Heart left ventricle (tissue), 16 donors: Measurements from ENCODE around the gene KRT34. TPM values are rescaled to one million over a fixed set of nuclear protein-coding genes. Genes with fewer than 3 reads are reported as not detected.

ENCODE experiments used
- ATAC-seq, 4 donors: fragments of 200-7000 bp; cut with Tn5 transposase; one replicate each; pipeline ENCODE4 v1.9.1; 2020 to 2022; ENCODE audit warnings: moderate library complexity in 4 of 4, mild to moderate bottlenecking in 3 of 4, moderate number of reproducible peaks in 1 of 4
- DNase-seq, 5 donors: peaks; one replicate each; pipeline ENCODE4 v3.0.0-alpha.2; 2020
- H3K27ac ChIP-seq, 12 donors: fragments of 200-600 bp; sonication (generic) in 4 of 12; one replicate each; pipeline versions ENCODE4 v1.5.0 to v1.8.0; 2016 to 2022; ENCODE audit warnings: mild to moderate bottlenecking in 2 of 12
- H3K27me3 ChIP-seq, 9 donors: fragments of 200-600 bp; sonication (generic) in 2 of 9; one replicate each; pipeline versions ENCODE4 v1.5.1 to v1.8.0; 2016 to 2022; ENCODE audit warnings: mild to moderate bottlenecking in 3 of 9
- H3K36me3 ChIP-seq, 9 donors: fragments of 200-600 bp; sonication (generic) in 2 of 9; one replicate each; pipeline versions ENCODE4 v1.5.0 to v1.8.0; 2018 to 2022; ENCODE audit warnings: mild to moderate bottlenecking in 2 of 9
- H3K4me1 ChIP-seq, 12 donors: fragments of 200-600 bp; sonication (generic) in 4 of 12; one replicate each; pipeline versions ENCODE4 v1.5.0 to v1.8.0; 2016 to 2022; ENCODE audit warnings: mild to moderate bottlenecking in 3 of 12
- H3K4me3 ChIP-seq, 12 donors: fragments of 200-600 bp; sonication (generic) in 4 of 12; one replicate each; pipeline versions ENCODE4 v1.5.0 to v1.8.0; 2017 to 2022; ENCODE audit warnings: mild to moderate bottlenecking in 9 of 12, moderate library complexity in 4 of 12
- H3K9me3 ChIP-seq, 12 donors: fragments of 200-600 bp; sonication (generic) in 4 of 12; one replicate each; pipeline versions ENCODE4 v1.5.0 to v1.8.0; 2016 to 2022; ENCODE audit warnings: mild to moderate bottlenecking in 1 of 12
- CTCF ChIP-seq, 12 donors: fragments of 200-600 bp; sonication (generic) in 4 of 12; IDR thresholded peaks; one replicate each; pipeline versions ENCODE4 v1.5.0 to v1.8.0; 2018 to 2022; ENCODE audit warnings: antibody characterized with exemption in 12 of 12, mild to moderate bottlenecking in 5 of 12
- POLR2A ChIP-seq, 2 donors: fragments of 450-650 bp; IDR thresholded peaks; one replicate each; pipeline ENCODE4 v1.6.1; 2017; ENCODE audit warnings: antibody characterized with exemption in 2 of 2, mild to moderate bottlenecking in 2 of 2, moderate library complexity in 2 of 2
- WGBS, 4 donors: extraction: QIAGEN DNeasy Blood & Tissue Kit in 2 of 4; methylation state at CpG; one replicate each; pipeline versions ENCODE4 v1.1.5 to v1.1.7; 2013 to 2018; 5-methylcytosine and 5-hydroxymethylcytosine counted together
- intact Hi-C, 10 donors: fragments of 100-400 bp; cut with DNase I; formaldehyde crosslinking; loops; one replicate each; pipeline versions ENCODE4 v1.11.1 to v1.14.2; 2022
- polyA plus RNA-seq, 2 donors: library from polyadenylated mRNA; stranded (reverse); fragments of 200-250 nt; gene quantifications; one replicate each; pipeline ENCODE4 v1.2.3, GENCODE V29; 2013
- total RNA-seq, 9 donors: library from RNA; depleted of rRNA in 2 of 9; stranded (reverse); fragments of >200 nt in 2 of 9; fragmentation: NEBNext Ultra II Directional in 3 of 9; extraction: Animal tissue kit (Norgen Biotek cat#: 25700) in 3 of 9; gene quantifications; one replicate each; pipeline versions ENCODE4 v1.1.0 to v1.2.4, GENCODE V29; 2016 to 2023
- donor health status: ischemic (EF 13 %, LVEDD 7.1; RV severe dilation, severe dysfunction).
- donor health status: healthy with polysubstance abuse.
- donor health status: DM: no; HTN: yes; CAD: no.
- donor health status: DM: no; HTN: no; CAD: no.
- donor health status: ischemic (EF 25% LVEDD 6.9; RV normal size, moderate dysfunction).
- donor health status: ischemic (EF 25% LVEDD 5.7; RV mildly dilated, moderate dysfunction).
- donor health status: healthy.
- donor health status: DM: yes; HTN: yes; CAD: no.
- donor health status: ischemic (EF 35%, LVEDD 5.7; RV mildly dilated, moderate dysfunction).
- donor health status: nonischemic (EF 11% LVEDD 7.7; RV severe dilation, severe dysfunction).
- donor health status: DM: yes; HTN: yes; CAD: no.
- donor health status: PGD.
- donor health status: ischemic (EF 29% LVEDD 5.4; RV normal size, mild dysfunction).
- donor health status: nonischemic (EF 23%, LVEDD 6.1; RV moderate dilation, normal function).

KRT34 gene
- total and polyA plus RNA-seq, 11 donors = not detected

- TF ChIP-seq POLR2A (IDR thresholded peaks at IDR 0.05) = no peak
- no peak for TF ChIP-seq CTCF (IDR thresholded peaks at IDR 0.05)
- no peak for ATAC-seq
Observed at GRCh38 chr17:41345992-41346391, 36.1 kb downstream of the KRT34 start.

GRCh38 chr17:41343029-41343428 is 39.1 kb downstream of the KRT34 start:
- intact Hi-C loops = no loop called here
- Histone ChIP-seq H3K9me3 (peaks cover 0 to 10% (median 0%) of the 10 kb centered on the region in 12 donors), H3K27me3 (no peaks in the 10 kb centered on the region), H3K4me1 (peaks cover 0 to 25% (median 0%) of the 10 kb centered on the region in 12 donors), H3K36me3 (no peaks in the 10 kb centered on the region), H3K27ac (no peak overlapping the region), H3K4me3 (no peak overlapping the region)
- ATAC-seq = no peak
- WGBS, 4 donors = 72 to 79% (median 76%) methylated on average over 3 of the region's 3 CpGs
- no peak for TF ChIP-seq POLR2A (IDR thresholded peaks at IDR 0.05)
- TF ChIP-seq CTCF (IDR thresholded peaks at IDR 0.05) = no peak
- no peak for DNase-seq

More at GRCh38 chr17:41345992-41346391, 36.1 kb downstream of the KRT34 start:
- intact Hi-C loops = no loop called here
- Histone ChIP-seq H3K4me1 (peaks cover 0 to under 1% (median 0%) of the 10 kb centered on the region in 12 donors), H3K36me3 (no peaks in the 10 kb centered on the region), H3K9me3 (peaks cover 0 to 10% (median 0%) of the 10 kb centered on the region in 12 donors), H3K27ac (no peak overlapping the region), H3K4me3 (no peak overlapping the region), H3K27me3 (no peaks in the 10 kb centered on the region)
- WGBS, 4 donors = 81 to 91% (median 90%) methylated on average over 3 of the region's 3 CpGs
- DNase-seq = no peak

- Histone ChIP-seq H3K36me3 (no peaks in the 10 kb centered on the region), H3K4me1 (peaks cover 0 to 25% (median 0%) of the 10 kb centered on the region in 12 donors), H3K4me3 (no peak overlapping the region), H3K9me3 (peaks cover 0 to 10% (median 0%) of the 10 kb centered on the region in 12 donors), H3K27ac (peak overlapping the region in 1 of 12 donors; percentile 67), H3K27me3 (no peaks in the 10 kb centered on the region)
- TF ChIP-seq POLR2A (IDR thresholded peaks at IDR 0.05) (no peak), CTCF (IDR thresholded peaks at IDR 0.05) (no peak)
- no peak for ATAC-seq
- 74 to 79% (median 76%) methylated on average over 7 of the region's 7 CpGs for WGBS, 4 donors
- intact Hi-C loops = no loop called here
- no peak for DNase-seq
Observed at GRCh38 chr17:41340934-41341861, 40.9 kb downstream of the KRT34 start.

DNA sequence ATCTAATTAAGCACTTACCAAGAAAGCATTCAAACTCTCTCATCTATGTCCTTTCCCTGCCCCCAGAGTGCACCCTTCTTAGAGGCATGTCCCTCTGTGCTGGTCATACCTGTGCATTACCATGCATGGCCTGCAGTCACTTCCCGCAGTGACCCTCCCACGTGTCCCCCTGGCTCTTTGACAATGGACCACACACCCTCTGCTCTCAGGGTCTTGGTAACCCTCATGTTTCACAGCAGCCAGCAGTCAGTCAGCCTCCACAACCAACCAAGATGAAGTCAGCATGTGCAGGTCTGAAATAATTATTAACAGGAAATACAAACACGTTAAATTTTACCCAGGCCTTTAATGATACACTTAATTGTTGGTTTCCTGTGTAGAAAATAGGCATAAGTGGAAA is 41.6 kb downstream of the KRT34 start:
- ATAC-seq (no peak), DNase-seq (no peak)
- H3K27ac ChIP-seq = peak overlapping the region in 1 of 12 donors; percentile 67
- H3K27me3 ChIP-seq = peaks cover 0 to under 1% (median 0%) of the 10 kb centered on the region in 9 donors
- peaks cover 0 to 10% (median 0%) of the 10 kb centered on the region in 12 donors for H3K9me3 ChIP-seq
- intact Hi-C loops = no loop called here
- H3K4me3 ChIP-seq = no peak overlapping the region
- no peak for TF ChIP-seq POLR2A (IDR thresholded peaks at IDR 0.05)
- TF ChIP-seq CTCF (IDR thresholded peaks at IDR 0.05) = no peak
- H3K4me1 ChIP-seq = peaks cover 0 to 25% (median 0%) of the 10 kb centered on the region in 12 donors
- WGBS, 4 donors = 42 to 53% (median 51%) methylated on average over 3 of the region's 3 CpGs
- no peaks in the 10 kb centered on the region for H3K36me3 ChIP-seq
